ENCODE measurements around the gene DYNLT4. TPM values are rescaled to one million over a fixed set of nuclear protein-coding genes. Genes with fewer than 3 reads are reported as not detected.

Gene DYNLT4
- total RNA-seq, 2 donors from 2014 or later = 0.64 TPM; not detected in 1

DNA sequence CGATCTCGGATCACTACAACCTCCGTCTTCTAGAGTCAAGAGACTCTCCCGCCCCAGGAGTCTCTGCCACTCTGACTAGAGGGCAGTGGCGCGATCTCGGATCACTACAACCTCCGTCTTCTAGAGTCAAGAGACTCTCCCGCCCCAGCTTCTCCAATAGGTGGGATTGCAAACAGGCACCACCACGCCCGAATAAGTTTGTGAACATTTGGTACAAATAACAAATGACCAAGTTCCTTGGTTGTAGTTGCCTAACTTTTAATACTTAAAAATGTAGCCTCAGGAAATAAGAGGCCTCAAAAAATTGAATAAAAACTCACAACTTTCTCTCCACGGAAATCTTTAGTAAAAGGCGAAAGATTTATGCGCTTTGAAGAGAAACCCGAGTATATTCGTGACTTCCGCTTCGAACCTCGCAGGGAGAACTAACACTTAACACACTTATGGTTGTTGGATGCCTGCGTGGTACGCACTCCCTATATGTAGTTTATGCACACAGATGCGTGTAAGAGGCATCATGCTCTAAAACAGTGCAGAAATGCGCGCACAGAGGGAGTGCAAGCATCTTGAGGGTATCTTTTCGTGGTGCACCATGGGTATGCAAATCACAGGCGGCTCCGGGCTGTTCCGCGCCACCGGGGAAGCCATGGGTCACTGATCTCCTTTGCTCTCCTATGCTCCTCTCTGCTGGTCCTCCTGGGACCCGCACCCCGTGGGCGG, 12.6 kb upstream of the DYNLT4 start:
- Histone ChIP-seq H3K4me3 (ENCODE audit: low read length) (peak overlapping the region; percentile 78), H3K9me3 (ENCODE audit: control insufficient read depth, low read length) (no peaks in the 10 kb centered on the region), H3K27me3 (ENCODE audit: control insufficient read depth, insufficient read depth, low read length, poor library complexity, severe bottlenecking) (no peaks in the 10 kb centered on the region), H3K36me3 (ENCODE audit: control insufficient read depth, insufficient read depth, low read length) (no peaks in the 10 kb centered on the region), H3K27ac (ENCODE audit: low read depth, low read length) (peak overlapping the region; percentile 99), H3K9ac (ENCODE audit: extremely low read depth, low read length, poor library complexity, severe bottlenecking) (peak overlapping the region; percentile 99), H3K4me1 (ENCODE audit: control insufficient read depth, insufficient read depth, low read length) (no peaks in the 10 kb centered on the region)
- TF ChIP-seq, protein P1, sequence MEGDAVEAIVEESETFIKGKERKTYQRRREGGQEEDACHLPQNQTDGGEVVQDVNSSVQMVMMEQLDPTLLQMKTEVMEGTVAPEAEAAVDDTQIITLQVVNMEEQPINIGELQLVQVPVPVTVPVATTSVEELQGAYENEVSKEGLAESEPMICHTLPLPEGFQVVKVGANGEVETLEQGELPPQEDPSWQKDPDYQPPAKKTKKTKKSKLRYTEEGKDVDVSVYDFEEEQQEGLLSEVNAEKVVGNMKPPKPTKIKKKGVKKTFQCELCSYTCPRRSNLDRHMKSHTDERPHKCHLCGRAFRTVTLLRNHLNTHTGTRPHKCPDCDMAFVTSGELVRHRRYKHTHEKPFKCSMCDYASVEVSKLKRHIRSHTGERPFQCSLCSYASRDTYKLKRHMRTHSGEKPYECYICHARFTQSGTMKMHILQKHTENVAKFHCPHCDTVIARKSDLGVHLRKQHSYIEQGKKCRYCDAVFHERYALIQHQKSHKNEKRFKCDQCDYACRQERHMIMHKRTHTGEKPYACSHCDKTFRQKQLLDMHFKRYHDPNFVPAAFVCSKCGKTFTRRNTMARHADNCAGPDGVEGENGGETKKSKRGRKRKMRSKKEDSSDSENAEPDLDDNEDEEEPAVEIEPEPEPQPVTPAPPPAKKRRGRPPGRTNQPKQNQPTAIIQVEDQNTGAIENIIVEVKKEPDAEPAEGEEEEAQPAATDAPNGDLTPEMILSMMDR (conservative IDR thresholded peaks at IDR 0.05) = no peak
- no peaks in the 10 kb centered on the region for H3K9me3 Mint-ChIP-seq
- peaks cover 3% of the 10 kb centered on the region for H3K36me3 Mint-ChIP-seq (ENCODE audit: low read depth)
- peak overlapping the region; percentile 65 for H3K4me3 Mint-ChIP-seq
- peaks cover 5% of the 10 kb centered on the region for H3K27me3 Mint-ChIP-seq (ENCODE audit: insufficient read depth)
- 1 to 4% methylated on average over 22 to 33 of the region's 33 CpGs for WGBS, 2 experiments (ENCODE audit: insufficient coverage in 1 of 2, insufficient read length in 1 of 2)
- peak; percentile 97 for DNase-seq
- peak overlapping the region; percentile 100 for H3K27ac Mint-ChIP-seq
- H3K4me1 Mint-ChIP-seq = peaks cover 27% of the 10 kb centered on the region

- TF ChIP-seq, protein P1 (conservative IDR thresholded peaks at IDR 0.05) = peak; percentile 34
- Mint-ChIP-seq H3K36me3 (ENCODE audit: low read depth) (peaks cover 4% of the 10 kb centered on the region), H3K4me1 (peaks cover 27% of the 10 kb centered on the region), H3K4me3 (peak overlapping the region; percentile 65), H3K27me3 (ENCODE audit: insufficient read depth) (peaks cover 5% of the 10 kb centered on the region), H3K9me3 (no peaks in the 10 kb centered on the region), H3K27ac (peak overlapping the region; percentile 100)
- Histone ChIP-seq H3K9ac (ENCODE audit: extremely low read depth, low read length, poor library complexity, severe bottlenecking) (peak overlapping the region; percentile 99), H3K27me3 (ENCODE audit: control insufficient read depth, insufficient read depth, low read length, poor library complexity, severe bottlenecking) (no peaks in the 10 kb centered on the region), H3K27ac (ENCODE audit: low read depth, low read length) (peak overlapping the region; percentile 99), H3K36me3 (ENCODE audit: control insufficient read depth, insufficient read depth, low read length) (no peaks in the 10 kb centered on the region), H3K4me1 (ENCODE audit: control insufficient read depth, insufficient read depth, low read length) (no peaks in the 10 kb centered on the region), H3K9me3 (ENCODE audit: control insufficient read depth, low read length) (no peaks in the 10 kb centered on the region), H3K4me3 (ENCODE audit: low read length) (peak overlapping the region; percentile 44)
- peak; percentile 72 for DNase-seq
- 38 to 47% methylated on average over 13 of the region's 13 CpGs for WGBS, 2 experiments (ENCODE audit: insufficient coverage in 1 of 2, insufficient read length in 1 of 2)
These were observed 12.1 kb upstream of the DYNLT4 start for GRCh38 chr1:44819196-44819607.

- Mint-ChIP-seq H3K9me3 (no peaks in the 10 kb centered on the region), H3K4me1 (peaks cover 27% of the 10 kb centered on the region), H3K4me3 (no peak overlapping the region), H3K27me3 (ENCODE audit: insufficient read depth) (peaks cover 5% of the 10 kb centered on the region), H3K36me3 (ENCODE audit: low read depth) (peaks cover 4% of the 10 kb centered on the region), H3K27ac (no peak overlapping the region)
- H3K27ac ChIP-seq (ENCODE audit: low read depth, low read length) = no peak overlapping the region
- H3K27me3 ChIP-seq (ENCODE audit: control insufficient read depth, insufficient read depth, low read length, poor library complexity, severe bottlenecking) = no peaks in the 10 kb centered on the region
- no peaks in the 10 kb centered on the region for H3K9me3 ChIP-seq (ENCODE audit: control insufficient read depth, low read length)
- no peaks in the 10 kb centered on the region for H3K4me1 ChIP-seq (ENCODE audit: control insufficient read depth, insufficient read depth, low read length)
- TF ChIP-seq, protein P1 (conservative IDR thresholded peaks at IDR 0.05) = no peak
- 87 to 94% methylated on average over 10 to 11 of the region's 11 CpGs for WGBS, 2 experiments (ENCODE audit: insufficient coverage in 1 of 2, insufficient read length in 1 of 2)
- DNase-seq = no peak
- no peaks in the 10 kb centered on the region for H3K36me3 ChIP-seq (ENCODE audit: control insufficient read depth, insufficient read depth, low read length)
- no peak overlapping the region for H3K9ac ChIP-seq (ENCODE audit: extremely low read depth, low read length, poor library complexity, severe bottlenecking)
- H3K4me3 ChIP-seq (ENCODE audit: low read length) = no peak overlapping the region
These were observed 10.8 kb upstream of the DYNLT4 start for GRCh38 chr1:44817771-44818495.

All from endodermal cell (in vitro differentiated cells).